ENCODE measurements around the gene ZFTA.
"Not testable (repeated sequence)": the region's sequence is repeated elsewhere in the genome, so short reads cannot be mapped to it uniquely, and the experiment has no call there.

Gene ZFTA

GRCh38 chr11:63782749-63783148, 14.2 kb upstream of the ZFTA start:
- intact Hi-C loops (cut with DNase I) = no loop called here
- no peak for DNase-seq

- intact Hi-C loops (cut with DNase I) = no loop called here
- DNase-seq = no peak
Measured at GRCh38 chr11:63779039-63779438, 10.5 kb upstream of the ZFTA start.

- DNase-seq = no peak
- intact Hi-C loops (cut with DNase I) = no loop called here
Measured at GRCh38 chr11:63775191-63775590, 6.6 kb upstream of the ZFTA start.

- intact Hi-C loops (cut with DNase I) = not testable (repeated sequence)
- DNase-seq = peak in 1 of 10 donors; percentile 25
Measured at GRCh38 chr11:63771741-63772318, 3.3 kb upstream of the ZFTA start.

- peak in 1 of 10 donors; percentile 12 for DNase-seq
- intact Hi-C loops (cut with DNase I) = no loop called here
Measured at GRCh38 chr11:63770763-63771162, 2.2 kb upstream of the ZFTA start.

GRCh38 chr11:63769714-63770455, 1.3 kb upstream of the ZFTA start:
- peak in 6 of 10 donors; percentile 13 to 89 (median 55) for DNase-seq
- intact Hi-C loops (cut with DNase I) = loop anchor here (2.0 kb wide), 1 partner anchor 43 kb away; the partner anchor contains the start of gene SPINDOC

- intact Hi-C loops (cut with DNase I) = loop anchor here (2.0 kb wide), 1 partner anchor 44 kb away; the partner anchor contains the start of gene SPINDOC
- peak in 5 of 10 donors; percentile 21 to 89 (median 76) for DNase-seq
Measured at GRCh38 chr11:63769042-63769713, 603 bp upstream of the ZFTA start.

GRCh38 chr11:63767565-63768236, 874 bp downstream of the ZFTA start:
- DNase-seq = peak in 8 of 10 donors; percentile 29 to 89 (median 62)
- intact Hi-C loops (cut with DNase I) = loop anchor here (1.0 to 2.0 kb wide), 2 partner anchors 45 to 178 kb away; partner anchors contain the start of gene SPINDOC

- intact Hi-C loops (cut with DNase I) = no loop called here
- DNase-seq = no peak
Measured at GRCh38 chr11:63767267-63767564, 1.4 kb downstream of the ZFTA start.

GRCh38 chr11:63766531-63767235, 1.9 kb downstream of the ZFTA start:
- DNase-seq = peak in 1 of 10 donors; percentile 13
- intact Hi-C loops (cut with DNase I) = no loop called here

- peak in 2 of 10 donors; percentile 73 to 85 for DNase-seq
- intact Hi-C loops (cut with DNase I) = no loop called here
Measured at GRCh38 chr11:63765688-63766241, 2.8 kb downstream of the ZFTA start.

GRCh38 chr11:63764679-63765647, 3.6 kb downstream of the ZFTA start:
- intact Hi-C loops (cut with DNase I) = loop anchor here (5.0 kb wide), 1 partner anchor 83 kb away; the partner anchor contains the start of gene RTN3
- peak in 1 of 10 donors; percentile 73 for DNase-seq

- DNase-seq = no peak
Measured at GRCh38 chr11:63764340-63764678, 4.3 kb downstream of the ZFTA start.

GRCh38 chr11:63763496-63764339, 4.9 kb downstream of the ZFTA start:
- peak in 5 of 10 donors; percentile 15 to 88 (median 77) for DNase-seq
- intact Hi-C loops (cut with DNase I) = loop anchor here (5.0 kb wide), 1 partner anchor 81 kb away; the partner anchor contains the start of gene RTN3

More at GRCh38 chr11:63764340-63764678, 4.3 kb downstream of the ZFTA start:
- intact Hi-C loops (cut with DNase I) = loop anchor here (5.0 kb wide), 1 partner anchor 82 kb away; the partner anchor contains the start of gene RTN3

- intact Hi-C loops (cut with DNase I) = loop anchor here (5.0 kb wide), 1 partner anchor 81 kb away; the partner anchor contains the start of gene RTN3
- peak in 9 of 10 donors; percentile 45 to 93 (median 65) for DNase-seq
Measured at GRCh38 chr11:63762654-63763495, 5.7 kb downstream of the ZFTA start.

- intact Hi-C loops (cut with DNase I) = loop anchor here (5.0 kb wide), 1 partner anchor 80 kb away; the partner anchor contains the start of gene RTN3
- DNase-seq = peak in 7 of 10 donors; percentile 30 to 89 (median 46)
Measured at GRCh38 chr11:63761931-63762653, 6.5 kb downstream of the ZFTA start.
